Body of pancreas (tissue), 4 donors: Measurements from ENCODE around the gene POU3F1. TPM values are rescaled to one million over a fixed set of nuclear protein-coding genes. Genes with fewer than 3 reads are reported as not detected.
A peak's percentile ranks its signal among the peaks of the same experiment; 100 is the strongest.

ENCODE experiments used
- ATAC-seq: fragments of 150-250 bp; one replicate; pipeline ENCODE4 v1.9.1; 2016
- DNase-seq, 4 donors: peaks; one replicate each; pipeline ENCODE4 v3.0.0-alpha.2; 2019
- H3K27ac ChIP-seq, 4 donors: fragments of 200-600 bp; sonication (generic); 1 replicate in 3 of 4; 2 replicates in 1 of 4; pipeline versions ENCODE4 v1.5.1 to v1.6.1; 2016 to 2019; ENCODE audit warnings: mild to moderate bottlenecking in 1 of 4, mixed read lengths in 1 of 4, moderate library complexity in 1 of 4
- H3K27me3 ChIP-seq, 2 donors: fragments of 200-600 bp; sonication (generic); one replicate each; pipeline ENCODE4 v1.6.0; 2016; ENCODE audit warnings: mild to moderate bottlenecking in 1 of 2
- H3K36me3 ChIP-seq, 2 donors: fragments of 200-600 bp; sonication (generic); replicated peaks in 1 of 2; 2 replicates each; pipeline ENCODE4 v1.5.1; 2016; ENCODE audit warnings: low read depth in 2 of 2; ENCODE audit not compliant: insufficient read depth in 1 of 2
- H3K4me1 ChIP-seq: fragments of 200-600 bp; sonication (generic); one replicate; pipeline ENCODE4 v1.6.0; 2016
- H3K4me3 ChIP-seq, 2 donors: fragments of 200-600 bp; sonication (generic); 1 replicate in 1 of 2; 2 replicates in 1 of 2; pipeline ENCODE4 v1.5.1; 2016 to 2019
- H3K9me3 ChIP-seq, 3 donors: fragments of 200-600 bp; sonication (generic); 1 replicate in 2 of 3; 2 replicates in 1 of 3; pipeline ENCODE4 v1.5.1; 2016
- POLR2A ChIP-seq, 3 donors: fragments of 450-650 bp; IDR thresholded peaks; one replicate each; pipeline ENCODE4 v1.6.1; 2016; ENCODE audit warnings: antibody characterized with exemption in 3 of 3, mild to moderate bottlenecking in 2 of 3
- WGBS, 2 donors: methylation state at CpG; one replicate each; pipeline ENCODE4 v1.1.5; 2017; 5-methylcytosine and 5-hydroxymethylcytosine counted together
- intact Hi-C: fragments of 100-400 bp; cut with DNase I; formaldehyde crosslinking; loops from one replicate; pipeline ENCODE4 v1.15.1; 2023
- total RNA-seq, 2 donors: library from RNA; depleted of rRNA; stranded (reverse); fragments of >200 nt; gene quantifications; one replicate each; pipeline ENCODE4 v1.1.0, GENCODE V29; 2016
- TF ChIP-seq, protein P1 (sequence below), 7 experiments: fragments of 450-650 bp in 4 of 7; fragments of 200-600 bp in 3 of 7; sonication (generic) in 3 of 7; IDR thresholded peaks; one replicate each; pipeline ENCODE4 v1.5.1; 2016 to 2019; ENCODE audit warnings: antibody characterized with exemption in 7 of 7

The POU3F1 gene
- total RNA-seq, 2 donors from 2014 or later = not detected

DNA sequence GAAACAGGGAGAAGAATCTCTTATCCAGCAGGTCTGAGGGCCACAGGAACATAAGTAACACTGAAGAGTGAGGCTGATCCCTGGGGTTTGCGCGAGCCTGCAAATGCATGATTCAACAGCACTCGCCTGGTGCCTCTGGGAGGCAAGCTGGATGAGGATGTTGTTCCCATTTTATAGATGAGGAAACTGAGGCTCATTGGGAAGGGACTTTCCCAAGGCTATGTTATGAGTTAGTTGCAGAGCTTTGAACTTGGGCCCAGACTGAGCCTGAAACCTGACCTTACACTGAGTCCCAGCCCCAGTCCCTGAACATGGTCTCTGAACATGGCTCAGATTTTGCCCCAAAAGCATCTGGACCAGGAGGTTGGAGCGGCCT, 27.7 kb upstream of the POU3F1 start:
- intact Hi-C loops = no loop called here
- H3K36me3 ChIP-seq = no peaks in the 10 kb centered on the region
- TF ChIP-seq POLR2A (IDR thresholded peaks at IDR 0.05) = no peak
- TF ChIP-seq, protein P1, sequence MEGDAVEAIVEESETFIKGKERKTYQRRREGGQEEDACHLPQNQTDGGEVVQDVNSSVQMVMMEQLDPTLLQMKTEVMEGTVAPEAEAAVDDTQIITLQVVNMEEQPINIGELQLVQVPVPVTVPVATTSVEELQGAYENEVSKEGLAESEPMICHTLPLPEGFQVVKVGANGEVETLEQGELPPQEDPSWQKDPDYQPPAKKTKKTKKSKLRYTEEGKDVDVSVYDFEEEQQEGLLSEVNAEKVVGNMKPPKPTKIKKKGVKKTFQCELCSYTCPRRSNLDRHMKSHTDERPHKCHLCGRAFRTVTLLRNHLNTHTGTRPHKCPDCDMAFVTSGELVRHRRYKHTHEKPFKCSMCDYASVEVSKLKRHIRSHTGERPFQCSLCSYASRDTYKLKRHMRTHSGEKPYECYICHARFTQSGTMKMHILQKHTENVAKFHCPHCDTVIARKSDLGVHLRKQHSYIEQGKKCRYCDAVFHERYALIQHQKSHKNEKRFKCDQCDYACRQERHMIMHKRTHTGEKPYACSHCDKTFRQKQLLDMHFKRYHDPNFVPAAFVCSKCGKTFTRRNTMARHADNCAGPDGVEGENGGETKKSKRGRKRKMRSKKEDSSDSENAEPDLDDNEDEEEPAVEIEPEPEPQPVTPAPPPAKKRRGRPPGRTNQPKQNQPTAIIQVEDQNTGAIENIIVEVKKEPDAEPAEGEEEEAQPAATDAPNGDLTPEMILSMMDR (IDR thresholded peaks at IDR 0.05) = no peak
- no peak overlapping the region for H3K4me3 ChIP-seq
- no peaks in the 10 kb centered on the region for H3K9me3 ChIP-seq
- H3K4me1 ChIP-seq = no peaks in the 10 kb centered on the region
- no peaks in the 10 kb centered on the region for H3K27me3 ChIP-seq
- ATAC-seq = no peak
- WGBS, 2 donors = 73 to 82% methylated on average over 4 of the region's 4 CpGs
- no peak for DNase-seq
- no peak overlapping the region for H3K27ac ChIP-seq

DNA sequence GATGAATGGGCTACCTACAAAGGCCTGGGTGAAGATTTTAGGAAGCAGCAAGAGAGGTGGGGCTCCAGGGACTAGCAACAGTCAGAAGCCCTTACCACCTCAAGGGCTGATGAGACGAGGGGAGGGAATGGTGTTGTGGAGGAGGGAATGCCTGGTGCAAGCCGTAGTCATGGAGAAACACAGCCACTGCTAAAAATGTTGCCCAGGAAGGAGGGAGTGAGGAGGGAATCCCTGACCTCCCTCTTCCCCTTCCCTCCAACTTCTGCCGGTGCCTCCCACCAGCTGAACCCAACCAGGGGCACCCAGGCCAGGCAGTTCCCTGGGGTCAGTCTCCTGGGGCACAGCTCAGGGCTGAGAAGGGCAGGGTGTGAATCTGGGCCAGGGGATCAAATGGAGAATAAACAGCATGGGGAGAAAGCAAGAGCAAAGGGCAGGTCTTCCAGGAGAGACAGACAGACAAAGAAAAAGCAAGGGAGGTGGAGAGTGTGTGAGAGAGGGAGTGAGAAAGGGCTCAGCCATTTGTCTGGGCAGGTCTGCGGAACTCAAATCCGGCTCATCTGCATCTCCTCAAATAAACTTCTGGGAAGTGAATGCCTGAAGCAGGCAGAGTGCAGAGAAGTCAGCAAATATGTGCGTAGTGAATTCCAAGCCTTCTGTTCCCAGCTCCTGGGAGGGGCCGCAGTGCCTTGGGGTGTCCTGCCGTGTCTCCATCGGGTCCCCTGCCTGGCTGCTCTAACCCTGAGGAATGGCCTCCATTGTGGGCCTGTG, 27.1 kb upstream of the POU3F1 start:
- intact Hi-C loops = no loop called here
- Histone ChIP-seq H3K9me3 (no peaks in the 10 kb centered on the region), H3K4me3 (no peak overlapping the region), H3K27ac (no peak overlapping the region), H3K27me3 (no peaks in the 10 kb centered on the region), H3K36me3 (no peaks in the 10 kb centered on the region), H3K4me1 (no peaks in the 10 kb centered on the region)
- WGBS, 2 donors = 43 to 58% methylated on average over 5 to 9 of the region's 9 CpGs
- DNase-seq = no peak
- ATAC-seq = no peak
- no peak for TF ChIP-seq POLR2A (IDR thresholded peaks at IDR 0.05)

DNA sequence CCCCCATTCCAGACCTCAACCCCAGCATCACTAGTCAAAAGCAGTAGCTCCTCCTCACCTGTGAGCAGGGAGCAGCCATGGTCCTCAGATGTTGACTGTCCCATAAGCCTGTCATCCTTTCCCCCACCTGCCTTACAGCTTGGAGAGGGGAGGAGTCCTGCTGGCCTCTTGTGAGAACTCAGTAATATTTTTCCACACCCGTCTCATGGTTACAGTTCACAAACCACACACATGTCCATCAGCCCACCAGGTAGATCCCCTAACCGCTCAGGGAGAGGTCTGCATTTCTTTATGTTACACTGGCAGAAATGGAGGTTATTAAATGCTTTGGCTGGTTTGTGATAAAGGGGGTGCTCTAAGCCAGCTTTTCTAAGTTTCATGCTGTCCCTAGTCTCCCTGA, 26.3 kb upstream of the POU3F1 start:
- no peak for DNase-seq
- Histone ChIP-seq H3K36me3 (no peaks in the 10 kb centered on the region), H3K9me3 (no peaks in the 10 kb centered on the region), H3K4me1 (no peaks in the 10 kb centered on the region), H3K27me3 (no peaks in the 10 kb centered on the region), H3K4me3 (no peak overlapping the region), H3K27ac (no peak overlapping the region)
- 54 to 58% methylated on average over 2 of the region's 2 CpGs for WGBS, 2 donors
- intact Hi-C loops = no loop called here
- ATAC-seq = no peak
- no peak for TF ChIP-seq POLR2A (IDR thresholded peaks at IDR 0.05)
- TF ChIP-seq, protein P1 (IDR thresholded peaks at IDR 0.05) = no peak

DNA sequence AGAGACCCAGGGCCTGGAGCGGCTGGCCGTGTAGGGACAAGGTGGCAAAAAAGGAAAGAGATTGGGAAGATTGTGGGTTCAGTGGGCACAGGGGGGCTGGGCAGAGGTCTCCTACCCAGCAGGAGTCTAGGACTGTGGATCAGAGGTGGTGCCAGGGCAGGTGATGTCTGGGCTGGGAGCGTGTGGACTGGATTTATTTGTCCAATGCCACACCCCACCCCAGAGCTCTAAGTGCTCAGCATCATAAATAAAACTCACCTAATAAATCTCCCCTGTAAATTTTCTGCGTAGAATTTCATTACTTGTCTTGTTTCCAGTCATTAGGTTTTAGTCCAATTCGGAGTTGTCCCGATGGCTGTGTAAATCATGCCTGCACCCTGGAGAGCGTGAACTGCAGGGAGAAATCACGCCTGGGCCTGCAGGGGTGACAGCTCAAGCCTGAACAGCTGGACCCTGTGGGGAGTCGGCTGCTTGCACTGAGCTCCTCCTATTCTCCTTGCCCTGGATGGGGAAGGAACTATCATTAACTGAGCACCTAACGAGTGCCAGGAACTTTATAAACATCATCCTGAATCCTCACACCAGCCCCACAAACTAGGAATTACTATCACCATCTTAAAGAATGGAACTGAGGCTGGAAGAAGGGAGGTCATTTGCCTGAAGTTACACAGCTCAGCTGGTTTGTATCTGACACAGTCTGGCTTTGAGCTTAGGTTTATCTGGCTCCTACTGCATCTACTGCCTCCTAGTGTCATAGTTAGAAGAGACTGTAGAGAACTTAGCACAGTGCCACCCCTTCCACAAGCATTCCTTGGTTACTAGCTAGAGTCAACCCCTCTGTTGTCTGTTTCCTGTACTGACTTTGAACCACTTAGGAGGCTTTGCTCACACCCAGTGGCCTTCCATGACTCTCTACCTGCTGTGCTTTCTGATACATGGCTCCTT, 25.0 kb upstream of the POU3F1 start:
- DNase-seq (no peak), ATAC-seq (no peak)
- no peaks in the 10 kb centered on the region for H3K36me3 ChIP-seq
- no peak for TF ChIP-seq POLR2A (IDR thresholded peaks at IDR 0.05)
- TF ChIP-seq, protein P1 (IDR thresholded peaks at IDR 0.05) = peak in 1 of 7 experiments; percentile 38
- intact Hi-C loops = no loop called here
- no peaks in the 10 kb centered on the region for H3K4me1 ChIP-seq
- H3K4me3 ChIP-seq = no peak overlapping the region
- H3K27me3 ChIP-seq = no peaks in the 10 kb centered on the region
- H3K27ac ChIP-seq = no peak overlapping the region
- 52 to 59% methylated on average over 9 to 10 of the region's 10 CpGs for WGBS, 2 donors
- no peaks in the 10 kb centered on the region for H3K9me3 ChIP-seq

DNA sequence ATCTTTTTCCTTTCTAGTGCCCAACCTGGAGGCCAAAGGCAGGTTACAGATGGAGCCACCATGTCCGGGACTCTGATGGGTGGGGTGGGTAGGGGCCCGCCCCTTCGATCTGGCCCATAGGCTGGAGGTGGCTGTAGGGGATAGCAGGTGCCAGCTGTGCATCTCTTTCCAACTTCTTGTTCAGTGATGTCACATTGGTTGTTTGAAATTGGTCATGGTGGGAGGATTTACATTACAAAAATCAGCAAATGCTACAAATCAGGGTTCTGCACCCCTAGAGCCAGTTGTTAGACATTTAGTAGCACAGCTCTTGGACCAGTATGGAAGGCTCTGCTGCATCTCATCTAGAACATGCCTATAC, 22.4 kb upstream of the POU3F1 start:
- ATAC-seq (no peak), DNase-seq (no peak)
- 69 to 73% methylated on average over 3 of the region's 3 CpGs for WGBS, 2 donors
- H3K4me3 ChIP-seq = no peak overlapping the region
- no peaks in the 10 kb centered on the region for H3K27me3 ChIP-seq
- TF ChIP-seq, protein P1 (IDR thresholded peaks at IDR 0.05) = no peak
- TF ChIP-seq POLR2A (IDR thresholded peaks at IDR 0.05) = no peak
- H3K9me3 ChIP-seq = no peaks in the 10 kb centered on the region
- H3K36me3 ChIP-seq = no peaks in the 10 kb centered on the region
- no peaks in the 10 kb centered on the region for H3K4me1 ChIP-seq
- intact Hi-C loops = no loop called here
- H3K27ac ChIP-seq = no peak overlapping the region
